OCI-LY3 (cell line): ENCODE measurements around the gene FCN1.

ENCODE experiments used
- H2AFZ ChIP-seq: fragments of 200-600, 300-600 bp; shearing (Covaris generic); 2 replicates; pipeline ENCODE4 v1.6.0; 2014; ENCODE audit warnings: antibody characterized with exemption, low read depth, low read length
- H3K27ac ChIP-seq: fragments of 200-600, 300-600 bp; sonication (generic); 2 replicates; pipeline ENCODE4 v1.5.1; 2014; ENCODE audit warnings: mild to moderate bottlenecking, low read length, moderate library complexity, mixed read lengths
- H3K27me3 ChIP-seq: fragments of 200-600, 300-600 bp; sonication (generic); 2 replicates; pipeline ENCODE4 v1.6.1; 2014; ENCODE audit warnings: low read depth, low read length, mixed read lengths
- H3K36me3 ChIP-seq: fragments of 200-600, 300-600 bp; sonication (generic); replicated peaks from 2 replicates; pipeline ENCODE3; 2014; ENCODE audit warnings: low read depth, low read length, mixed read lengths
- H3K4me1 ChIP-seq: fragments of 300-600, 200-600 bp; sonication (generic); 2 replicates; pipeline ENCODE4 v1.6.1; 2014; ENCODE audit warnings: low read length, mixed read lengths
- H3K4me2 ChIP-seq: fragments of 200-600, 300-600 bp; sonication (generic); 2 replicates; pipeline ENCODE4 v1.6.1; 2014; ENCODE audit warnings: low read length, mixed read lengths
- H3K4me3 ChIP-seq: fragments of 300-600, 200-600 bp; sonication (generic); 2 replicates; pipeline ENCODE4 v1.5.1; 2014; ENCODE audit warnings: antibody characterized with exemption, mild to moderate bottlenecking, low read length, moderate library complexity
- H3K79me2 ChIP-seq: fragments of 300-600, 200-600 bp; shearing (Covaris generic); 2 replicates; pipeline ENCODE4 v1.6.1; 2014; ENCODE audit warnings: mild to moderate bottlenecking, low read length, mixed read lengths
- H3K9ac ChIP-seq: fragments of 300-600, 200-600 bp; shearing (Covaris generic); 2 replicates; pipeline ENCODE4 v1.6.0; 2014; ENCODE audit warnings: mild to moderate bottlenecking, low read length, moderate library complexity
- H3K9me3 ChIP-seq: fragments of 200-600, 300-600 bp; shearing (Covaris generic); 2 replicates; pipeline ENCODE4 v1.6.1; 2014; ENCODE audit warnings: low read length, mixed read lengths; ENCODE audit not compliant: insufficient read depth
- H4K20me1 ChIP-seq: fragments of 200-600, 300-600 bp; sonication (generic); 2 replicates; pipeline ENCODE4 v1.6.1; 2016; ENCODE audit warnings: low read length, mixed read lengths; ENCODE audit not compliant: insufficient read depth
- EZH2phosphoT487 ChIP-seq: fragments of 200-600 bp; shearing (Covaris generic); IDR thresholded peaks from 2 replicates; pipeline ENCODE4 v1.6.1; 2018; ENCODE audit warnings: antibody characterized with exemption, mixed run types, low read depth
- TF ChIP-seq, protein P1 (sequence below): fragments of 200-600, 300-600 bp; sonication (generic); IDR thresholded peaks from 2 replicates; pipeline ENCODE4 v1.5.1; 2014; ENCODE audit warnings: antibody characterized with exemption, low read length, low read depth

The FCN1 gene

DNA sequence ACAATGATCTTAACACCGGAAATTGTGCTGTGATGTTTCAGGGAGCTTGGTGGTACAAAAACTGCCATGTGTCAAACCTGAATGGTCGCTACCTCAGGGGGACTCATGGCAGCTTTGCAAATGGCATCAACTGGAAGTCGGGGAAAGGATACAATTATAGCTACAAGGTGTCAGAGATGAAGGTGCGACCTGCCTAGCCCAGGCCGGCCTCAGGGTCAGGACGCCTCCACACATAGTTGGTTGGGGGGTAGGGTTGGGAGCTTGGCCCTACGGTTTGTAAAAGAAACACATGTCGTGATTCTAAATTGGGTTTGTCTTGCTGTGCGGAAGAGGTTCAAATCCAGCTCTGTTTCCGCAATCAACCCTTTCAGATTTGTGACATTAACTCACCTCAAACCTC, 30.5 kb downstream of the FCN1 start:
- no peak overlapping the region for H3K4me2 ChIP-seq
- no peak overlapping the region for H2AFZ ChIP-seq
- TF ChIP-seq, protein P1, sequence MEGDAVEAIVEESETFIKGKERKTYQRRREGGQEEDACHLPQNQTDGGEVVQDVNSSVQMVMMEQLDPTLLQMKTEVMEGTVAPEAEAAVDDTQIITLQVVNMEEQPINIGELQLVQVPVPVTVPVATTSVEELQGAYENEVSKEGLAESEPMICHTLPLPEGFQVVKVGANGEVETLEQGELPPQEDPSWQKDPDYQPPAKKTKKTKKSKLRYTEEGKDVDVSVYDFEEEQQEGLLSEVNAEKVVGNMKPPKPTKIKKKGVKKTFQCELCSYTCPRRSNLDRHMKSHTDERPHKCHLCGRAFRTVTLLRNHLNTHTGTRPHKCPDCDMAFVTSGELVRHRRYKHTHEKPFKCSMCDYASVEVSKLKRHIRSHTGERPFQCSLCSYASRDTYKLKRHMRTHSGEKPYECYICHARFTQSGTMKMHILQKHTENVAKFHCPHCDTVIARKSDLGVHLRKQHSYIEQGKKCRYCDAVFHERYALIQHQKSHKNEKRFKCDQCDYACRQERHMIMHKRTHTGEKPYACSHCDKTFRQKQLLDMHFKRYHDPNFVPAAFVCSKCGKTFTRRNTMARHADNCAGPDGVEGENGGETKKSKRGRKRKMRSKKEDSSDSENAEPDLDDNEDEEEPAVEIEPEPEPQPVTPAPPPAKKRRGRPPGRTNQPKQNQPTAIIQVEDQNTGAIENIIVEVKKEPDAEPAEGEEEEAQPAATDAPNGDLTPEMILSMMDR: no peak
- TF ChIP-seq EZH2phosphoT487: no peak
- H3K36me3 ChIP-seq: no peaks in the 10 kb centered on the region
- H3K4me1 ChIP-seq: no peaks in the 10 kb centered on the region
- H3K79me2 ChIP-seq: no peaks in the 10 kb centered on the region
- no peaks in the 10 kb centered on the region for H4K20me1 ChIP-seq
- no peaks in the 10 kb centered on the region for H3K27me3 ChIP-seq
- no peaks in the 10 kb centered on the region for H3K9me3 ChIP-seq
- H3K4me3 ChIP-seq: no peak overlapping the region
- H3K27ac ChIP-seq: no peak overlapping the region
- H3K9ac ChIP-seq: no peak overlapping the region

DNA sequence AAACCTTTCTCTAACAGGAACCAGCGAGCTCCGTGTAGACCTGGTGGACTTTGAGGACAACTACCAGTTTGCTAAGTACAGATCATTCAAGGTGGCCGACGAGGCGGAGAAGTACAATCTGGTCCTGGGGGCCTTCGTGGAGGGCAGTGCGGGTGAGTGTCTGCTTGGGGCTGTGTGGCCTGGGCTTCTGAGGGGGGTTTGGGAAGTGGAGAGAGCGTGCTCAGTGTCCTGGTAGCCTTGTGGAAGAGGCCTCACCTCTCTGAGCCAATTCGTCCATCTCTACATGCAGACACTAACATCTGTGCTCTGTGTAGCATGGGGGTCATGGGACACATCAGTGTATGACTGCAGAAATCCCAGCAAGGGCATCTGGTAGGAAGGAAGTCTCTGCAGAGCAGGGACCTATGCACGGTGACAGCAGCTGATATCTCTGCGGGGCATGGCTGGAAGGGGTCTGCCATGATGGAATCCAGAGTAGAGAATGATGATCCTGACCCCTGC, 31.2 kb downstream of the FCN1 start:
- H4K20me1 ChIP-seq: no peaks in the 10 kb centered on the region
- H3K4me2 ChIP-seq: no peak overlapping the region
- no peak overlapping the region for H2AFZ ChIP-seq
- no peak overlapping the region for H3K9ac ChIP-seq
- TF ChIP-seq, protein P1: no peak
- no peak for TF ChIP-seq EZH2phosphoT487
- no peaks in the 10 kb centered on the region for H3K79me2 ChIP-seq
- no peak overlapping the region for H3K27ac ChIP-seq
- H3K4me3 ChIP-seq: no peak overlapping the region
- H3K4me1 ChIP-seq: no peaks in the 10 kb centered on the region
- H3K36me3 ChIP-seq: no peaks in the 10 kb centered on the region
- H3K9me3 ChIP-seq: no peaks in the 10 kb centered on the region
- H3K27me3 ChIP-seq: no peaks in the 10 kb centered on the region

DNA sequence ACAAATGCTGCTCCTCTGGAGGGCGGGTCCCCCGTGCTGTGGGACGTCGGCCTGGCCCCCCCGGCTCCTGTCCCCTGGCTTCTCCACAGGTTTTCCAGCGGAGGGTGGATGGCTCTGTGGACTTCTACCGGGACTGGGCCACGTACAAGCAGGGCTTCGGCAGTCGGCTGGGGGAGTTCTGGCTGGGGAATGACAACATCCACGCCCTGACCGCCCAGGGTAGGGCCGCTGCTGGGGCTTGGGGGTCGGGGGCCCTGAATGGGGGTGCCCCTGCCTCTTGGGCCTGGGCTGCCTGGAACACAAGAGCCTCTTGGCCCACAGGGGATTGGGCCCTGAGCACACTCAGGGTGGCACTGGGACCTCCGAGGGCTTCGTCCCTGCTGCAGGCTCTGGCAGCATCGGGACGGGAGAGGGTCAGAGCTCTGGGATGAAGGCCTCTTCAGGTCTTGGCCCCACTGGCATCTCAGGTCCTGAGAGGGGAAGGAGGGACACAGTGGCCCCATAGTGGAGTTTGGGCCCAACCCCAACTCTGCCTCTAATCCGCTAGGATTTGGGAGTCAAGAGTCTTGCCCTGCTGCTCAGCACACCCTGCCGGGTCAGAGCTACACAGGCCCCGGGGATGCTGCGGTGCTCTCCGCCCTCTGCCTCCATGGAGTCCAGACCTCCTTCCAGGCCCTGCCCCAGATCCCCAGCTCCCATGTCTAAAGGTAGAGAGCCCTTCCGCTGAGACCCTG, 31.9 kb downstream of the FCN1 start:
- Histone ChIP-seq H3K9ac (no peak overlapping the region), H3K4me2 (no peak overlapping the region), H3K4me1 (no peaks in the 10 kb centered on the region), H3K4me3 (no peak overlapping the region), H3K9me3 (no peaks in the 10 kb centered on the region), H3K79me2 (no peaks in the 10 kb centered on the region), H3K36me3 (no peaks in the 10 kb centered on the region), H3K27ac (no peak overlapping the region), H3K27me3 (no peaks in the 10 kb centered on the region), H2AFZ (no peak overlapping the region), H4K20me1 (no peaks in the 10 kb centered on the region)
- TF ChIP-seq, protein P1: no peak
- no peak for TF ChIP-seq EZH2phosphoT487

DNA sequence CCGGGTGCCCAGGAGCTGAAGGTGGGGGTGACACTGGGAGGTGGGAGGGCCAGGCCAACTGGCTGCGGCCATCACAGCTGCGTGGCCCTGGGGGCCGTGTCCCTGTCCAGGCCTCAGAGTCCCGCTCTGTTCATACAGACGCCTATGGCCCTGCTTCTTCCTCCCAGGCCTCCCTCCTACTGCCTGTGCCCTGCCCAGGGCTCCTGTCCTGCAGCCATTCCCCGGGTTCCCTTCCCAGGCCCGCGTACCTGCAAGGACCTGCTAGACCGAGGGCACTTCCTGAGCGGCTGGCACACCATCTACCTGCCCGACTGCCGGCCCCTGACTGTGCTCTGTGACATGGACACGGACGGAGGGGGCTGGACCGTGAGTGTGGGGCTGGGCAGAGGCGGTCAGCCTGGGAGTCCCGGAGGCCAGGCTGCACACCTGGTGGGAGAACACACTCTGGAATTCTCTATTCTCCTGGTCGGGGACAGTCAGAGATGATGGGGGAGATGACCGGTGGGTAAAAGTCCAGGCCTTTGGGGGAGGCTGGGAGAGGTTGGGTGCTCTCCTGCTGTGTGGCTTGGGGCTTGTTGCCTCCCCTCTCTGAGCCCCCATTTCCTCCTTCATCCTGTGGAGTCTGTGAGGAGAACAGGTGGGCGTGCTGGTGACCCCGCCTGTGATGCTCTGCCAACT, 32.6 kb downstream of the FCN1 start:
- H3K4me1 ChIP-seq: no peaks in the 10 kb centered on the region

More for the DNA sequence above, 32.6 kb downstream of the FCN1 start:
- Histone ChIP-seq H3K4me3 (no peak overlapping the region), H4K20me1 (no peaks in the 10 kb centered on the region), H3K79me2 (no peaks in the 10 kb centered on the region), H2AFZ (no peak overlapping the region), H3K9me3 (no peaks in the 10 kb centered on the region), H3K9ac (no peak overlapping the region), H3K36me3 (no peaks in the 10 kb centered on the region), H3K4me2 (no peak overlapping the region), H3K27me3 (no peaks in the 10 kb centered on the region), H3K27ac (no peak overlapping the region)
- TF ChIP-seq, protein P1: no peak
- no peak for TF ChIP-seq EZH2phosphoT487
